Left ventricle myocardium superior (tissue), 1 donor: ENCODE data around the gene UBE2B. TPM values are rescaled to one million over a fixed set of nuclear protein-coding genes. Genes with fewer than 3 reads are reported as not detected.

ENCODE experiments used
- ATAC-seq: fragments of 200-7000 bp; cut with Tn5 transposase; one replicate; pipeline ENCODE4 v1.9.1; 2020; ENCODE audit warnings: mild to moderate bottlenecking, moderate library complexity
- DNase-seq: peaks from one replicate; pipeline ENCODE4 v3.0.0-alpha.2; 2020
- intact Hi-C: fragments of 100-400 bp; cut with micrococcal nuclease; formaldehyde crosslinking; loops from one replicate; pipeline ENCODE4 v1.11.0; 2022
- total RNA-seq: library from RNA; stranded (reverse); fragmentation: NEBNext Ultra II Directional; extraction: Animal tissue kit (Norgen Biotek cat#: 25700); gene quantifications from one replicate; pipeline ENCODE4 v1.2.1, GENCODE V29; 2021
- donor health status: DM: no; HTN: yes; CAD: no; lungs with severe emphysema.

Gene UBE2B
- total RNA-seq, 1 donor from 2014 or later = 236 TPM

GRCh38 chr5:134432174-134432573 lies 60.8 kb downstream of the UBE2B start:
- ATAC-seq (no peak), DNase-seq (no peak)
- intact Hi-C loops = no loop called here

- ATAC-seq (no peak), DNase-seq (no peak)
- intact Hi-C loops = no loop called here
Observed at GRCh38 chr5:134432677-134433359, 61.4 kb downstream of the UBE2B start.

- no peak for DNase-seq
Observed at GRCh38 chr5:134435560-134435959, 64.2 kb downstream of the UBE2B start.

GRCh38 chr5:134436523-134437339 lies 65.4 kb downstream of the UBE2B start:
- ATAC-seq = peak; percentile 79
- intact Hi-C loops = no loop called here

More at GRCh38 chr5:134435560-134435959, 64.2 kb downstream of the UBE2B start:
- intact Hi-C loops = no loop called here
- ATAC-seq = no peak

GRCh38 chr5:134437340-134437846 lies 66.0 kb downstream of the UBE2B start:
- DNase-seq = no peak
- intact Hi-C loops = no loop called here
- no peak for ATAC-seq

More at GRCh38 chr5:134436523-134437339, 65.4 kb downstream of the UBE2B start:
- peak; percentile 72 for DNase-seq

DNA sequence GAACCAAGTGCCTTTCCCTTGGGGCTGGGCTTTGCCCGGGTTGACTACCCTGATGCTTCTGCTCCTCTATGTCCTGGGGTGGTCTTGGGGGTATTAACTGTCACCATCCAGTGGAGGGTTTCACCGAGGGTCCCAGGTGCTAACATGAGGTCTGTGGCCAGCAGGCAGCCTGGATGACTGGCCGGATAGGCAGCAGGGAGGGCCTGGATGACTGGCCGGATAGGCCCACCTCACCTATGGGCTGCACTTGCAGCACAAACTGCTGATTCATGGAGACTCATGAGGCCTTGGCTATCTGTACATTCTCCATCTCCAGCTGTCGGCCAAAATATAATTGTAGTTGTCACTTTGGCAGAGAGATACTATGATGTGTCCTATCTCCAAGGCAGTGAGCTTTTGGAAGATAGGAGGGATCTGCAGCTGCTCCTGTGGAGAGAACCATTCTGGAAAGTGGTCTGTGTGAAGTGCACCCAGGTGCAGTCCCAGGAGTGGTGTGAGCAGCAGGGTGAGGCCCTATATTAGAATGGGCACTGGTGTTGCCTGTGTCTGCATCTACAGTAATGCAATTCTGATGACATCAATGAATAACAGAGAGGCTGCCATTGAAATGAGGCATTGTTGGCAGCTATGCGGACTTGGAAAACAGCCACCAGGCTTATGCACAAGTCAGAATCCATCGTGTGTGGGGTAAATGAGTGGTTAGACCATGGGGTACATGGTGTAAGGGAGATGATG lies 66.6 kb downstream of the UBE2B start:
- ATAC-seq (peak; percentile 23), DNase-seq (no peak)
- intact Hi-C loops = no loop called here

DNA sequence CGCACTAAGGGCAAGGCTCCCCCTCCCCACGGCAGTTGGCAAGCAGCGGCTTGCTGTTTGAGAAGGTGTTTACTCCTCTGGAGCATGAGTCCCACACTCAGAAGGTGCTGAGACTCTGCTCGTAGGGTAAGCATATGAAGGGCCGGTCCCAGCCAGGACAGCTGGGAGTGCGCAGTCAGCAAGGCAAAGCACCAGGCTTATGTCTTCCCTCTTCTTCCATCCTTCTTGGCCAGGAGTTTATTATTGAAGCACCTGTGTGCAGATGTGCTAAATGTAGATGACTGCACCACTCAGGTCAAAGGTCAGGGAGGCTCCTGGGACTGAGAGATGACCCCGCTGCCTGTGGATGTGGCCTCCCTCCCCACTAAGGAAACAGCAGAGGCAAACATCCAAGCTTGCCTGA lies 67.4 kb downstream of the UBE2B start:
- intact Hi-C loops = no loop called here
- peak; percentile 7 for ATAC-seq
- no peak for DNase-seq

DNA sequence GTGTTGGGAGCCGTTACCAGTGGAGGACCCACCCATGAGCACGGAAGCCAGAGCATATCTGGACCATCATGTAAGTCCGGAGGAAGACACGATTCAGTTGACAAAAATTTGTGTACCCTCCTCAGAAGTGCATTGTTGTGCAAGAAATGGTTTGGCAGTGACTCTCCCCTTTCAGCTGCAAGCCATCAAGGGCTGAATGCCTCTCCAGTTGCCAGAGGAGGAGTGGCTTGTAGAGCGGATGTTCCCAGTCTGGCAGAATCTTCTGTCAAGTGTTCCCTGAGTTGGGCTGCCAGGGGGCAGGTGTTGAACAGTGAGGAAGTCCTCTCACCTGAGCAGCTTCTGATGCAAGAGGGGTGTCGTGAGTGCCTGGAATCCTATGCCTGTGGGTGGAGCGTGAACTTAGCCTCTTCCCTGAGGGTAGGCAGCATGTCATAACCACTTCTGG lies 67.9 kb downstream of the UBE2B start:
- DNase-seq = peak; percentile 75
- peak; percentile 84 for ATAC-seq
- intact Hi-C loops = no loop called here

- ATAC-seq = no peak
- DNase-seq = no peak
- intact Hi-C loops = no loop called here
Observed at GRCh38 chr5:134440201-134440755, 68.9 kb downstream of the UBE2B start.

Other genes with a start within 250 kb of the UBE2B start
- gene SKP1, start 194.6 kb upstream of the UBE2B start, total RNA-seq = 478 TPM
- gene PPP2CA, start 145.5 kb upstream of the UBE2B start, total RNA-seq = 143 TPM
- 4.5 TPM for gene CDKL3, start 4.4 kb upstream of the UBE2B start, total RNA-seq
- gene CDKN2AIPNL, start 40.3 kb downstream of the UBE2B start, total RNA-seq = 46.0 TPM
- 28.7 TPM for gene JADE2, start 154.1 kb downstream of the UBE2B start, total RNA-seq